AML-193 (cell line): ENCODE data around the gene DRAM2.

Experiments used
- DNase-seq, 2 experiments: peaks; one replicate each; lab custom pipeline; 2025; lab: John Stamatoyannopoulos, UW

DRAM2 gene

GRCh38 chr1:111139956-111140679 lies at the start of gene DRAM2, which contains the start of gene CEPT1:
Gene DRAM2 (minus strand): TSS chr1:111140093. CDS start chr1:111131554, 8,539 bp downstream.
Gene CEPT1 (plus strand): TSS chr1:111140223. CDS start chr1:111147715, 7,492 bp downstream.
- peak; percentile 73 to 89 for DNase-seq

GRCh38 chr1:111184663-111185062 lies 44.8 kb upstream of the DRAM2 start:
- DNase-seq: peak; percentile 42 to 52

GRCh38 chr1:111183308-111184069 lies 43.6 kb upstream of the DRAM2 start:
- no peak for DNase-seq

- no peak for DNase-seq
These were observed 42.2 kb upstream of the DRAM2 start for GRCh38 chr1:111182052-111182451.

GRCh38 chr1:111179968-111180533 lies 40.2 kb upstream of the DRAM2 start:
- no peak for DNase-seq

- no peak for DNase-seq
These were observed 36.8 kb upstream of the DRAM2 start for GRCh38 chr1:111176678-111177077.

- no peak for DNase-seq
These were observed 35.5 kb upstream of the DRAM2 start for GRCh38 chr1:111175349-111175748.

GRCh38 chr1:111174070-111174469 lies 34.2 kb upstream of the DRAM2 start:
- no peak for DNase-seq

- DNase-seq: no peak
These were observed 32.6 kb upstream of the DRAM2 start for GRCh38 chr1:111172463-111172862.

- no peak for DNase-seq
These were observed 24.3 kb upstream of the DRAM2 start for GRCh38 chr1:111164151-111164550.

GRCh38 chr1:111163363-111163762 lies 23.5 kb upstream of the DRAM2 start:
- no peak for DNase-seq

GRCh38 chr1:111162488-111162880 lies 22.6 kb upstream of the DRAM2 start:
- no peak for DNase-seq

- DNase-seq: no peak
These were observed 22.1 kb upstream of the DRAM2 start for GRCh38 chr1:111161843-111162487.

GRCh38 chr1:111157431-111157830 lies 17.5 kb upstream of the DRAM2 start:
- no peak for DNase-seq

- peak in 1 of 2 experiments; percentile 24 for DNase-seq
These were observed 14.4 kb upstream of the DRAM2 start for GRCh38 chr1:111154021-111154999.

GRCh38 chr1:111151838-111152237 lies 11.9 kb upstream of the DRAM2 start:
- no peak for DNase-seq

- DNase-seq: no peak
These were observed 8.5 kb upstream of the DRAM2 start for GRCh38 chr1:111148376-111148881.

GRCh38 chr1:111147948-111148347 lies 8.1 kb upstream of the DRAM2 start:
- no peak for DNase-seq

- no peak for DNase-seq
These were observed 6.3 kb upstream of the DRAM2 start for GRCh38 chr1:111145963-111146768.

GRCh38 chr1:111145542-111145941 lies 5.6 kb upstream of the DRAM2 start:
- DNase-seq: no peak
